Mesothelial cell of epicardium (in vitro differentiated cells): Measurements from ENCODE around the gene KRTAP10-8. TPM values are rescaled to one million over a fixed set of nuclear protein-coding genes. Genes with fewer than 3 reads are reported as not detected.
"Not testable (repeated sequence)": the region's sequence is repeated elsewhere in the genome, so short reads cannot be mapped to it uniquely, and the experiment has no call there.

Experiments used
- DNase-seq, 2 experiments: peaks; one replicate each; pipeline ENCODE4 v3.0.0; 2021; ENCODE audit warnings: low spot score in 2 of 2; ENCODE audit not compliant: unreplicated experiment in 2 of 2
- H3K27ac Mint-ChIP-seq: 2 replicates; pipeline ENCODE4 v1.8.0; 2021; ENCODE audit warnings: mixed read lengths
- H3K27me3 Mint-ChIP-seq: 2 replicates; pipeline ENCODE4 v1.8.0; 2021; ENCODE audit warnings: low read depth, mixed read lengths
- H3K36me3 Mint-ChIP-seq: 2 replicates; pipeline ENCODE4 v1.8.0; 2021; ENCODE audit warnings: mixed read lengths
- H3K4me1 Mint-ChIP-seq: 2 replicates; pipeline ENCODE4 v1.8.0; 2021; ENCODE audit warnings: mixed read lengths
- H3K4me3 Mint-ChIP-seq: 2 replicates; pipeline ENCODE4 v1.8.0; 2021; ENCODE audit warnings: mild to moderate bottlenecking, moderate library complexity, mixed read lengths
- H3K9me3 Mint-ChIP-seq: 2 replicates; pipeline ENCODE4 v1.8.0; 2021; ENCODE audit warnings: mixed read lengths
- total RNA-seq: library from RNA; stranded (reverse); gene quantifications from 3 replicates; pipeline ENCODE4 v1.2.1, GENCODE V29; 2021
- TF ChIP-seq, protein P1 (sequence below): fragments of 200-600 bp; sonication (generic); IDR thresholded peaks from one replicate; pipeline ENCODE4 v1.5.0; 2021; ENCODE audit warnings: antibody characterized with exemption; ENCODE audit not compliant: unreplicated experiment

KRTAP10-8 gene
- total RNA-seq, 1 donor from 2014 or later: not detected

DNA sequence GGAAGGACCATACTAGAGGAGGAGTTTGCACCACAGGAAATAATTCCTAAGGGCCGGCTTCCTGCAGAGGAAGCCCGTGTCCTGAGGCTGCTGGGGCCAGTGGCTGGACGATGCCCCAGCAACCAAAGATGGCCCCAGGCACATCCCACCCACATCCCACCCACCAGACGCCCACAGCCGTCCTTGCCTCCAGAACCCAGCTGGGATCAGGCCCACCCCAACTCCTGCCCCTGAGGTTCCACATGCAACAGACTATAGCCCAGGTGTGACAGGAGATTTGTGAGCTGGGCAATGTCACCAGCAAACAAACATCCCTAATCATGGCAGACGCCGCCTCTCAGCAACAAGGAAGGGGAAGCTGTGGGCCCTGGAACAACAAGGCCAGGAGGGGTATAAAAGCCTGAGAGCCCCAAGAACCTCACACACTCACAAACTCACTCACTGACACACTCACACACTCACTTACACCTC is 14.8 kb downstream of the KRTAP10-8 start, which contains the start of gene KRTAP10-9:
Gene KRTAP10-9, plus strand, starts transcription at position 421 of the 471 bp plus-strand sequence. CDS start 79 bp downstream, outside the sequence.
- TF ChIP-seq, protein P1, sequence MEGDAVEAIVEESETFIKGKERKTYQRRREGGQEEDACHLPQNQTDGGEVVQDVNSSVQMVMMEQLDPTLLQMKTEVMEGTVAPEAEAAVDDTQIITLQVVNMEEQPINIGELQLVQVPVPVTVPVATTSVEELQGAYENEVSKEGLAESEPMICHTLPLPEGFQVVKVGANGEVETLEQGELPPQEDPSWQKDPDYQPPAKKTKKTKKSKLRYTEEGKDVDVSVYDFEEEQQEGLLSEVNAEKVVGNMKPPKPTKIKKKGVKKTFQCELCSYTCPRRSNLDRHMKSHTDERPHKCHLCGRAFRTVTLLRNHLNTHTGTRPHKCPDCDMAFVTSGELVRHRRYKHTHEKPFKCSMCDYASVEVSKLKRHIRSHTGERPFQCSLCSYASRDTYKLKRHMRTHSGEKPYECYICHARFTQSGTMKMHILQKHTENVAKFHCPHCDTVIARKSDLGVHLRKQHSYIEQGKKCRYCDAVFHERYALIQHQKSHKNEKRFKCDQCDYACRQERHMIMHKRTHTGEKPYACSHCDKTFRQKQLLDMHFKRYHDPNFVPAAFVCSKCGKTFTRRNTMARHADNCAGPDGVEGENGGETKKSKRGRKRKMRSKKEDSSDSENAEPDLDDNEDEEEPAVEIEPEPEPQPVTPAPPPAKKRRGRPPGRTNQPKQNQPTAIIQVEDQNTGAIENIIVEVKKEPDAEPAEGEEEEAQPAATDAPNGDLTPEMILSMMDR: no peak
- H3K27ac Mint-ChIP-seq: no peak within 1 kb of the TSS
- H3K4me3 Mint-ChIP-seq: no peak within 1 kb of the TSS
- peaks cover 47% of the 10 kb centered on the region for H3K9me3 Mint-ChIP-seq
- no peak for DNase-seq
- H3K27me3 Mint-ChIP-seq: no peaks in the 10 kb centered on the region
- no peaks in the 10 kb centered on the region for H3K4me1 Mint-ChIP-seq
- no peaks in the 10 kb centered on the region for H3K36me3 Mint-ChIP-seq

DNA sequence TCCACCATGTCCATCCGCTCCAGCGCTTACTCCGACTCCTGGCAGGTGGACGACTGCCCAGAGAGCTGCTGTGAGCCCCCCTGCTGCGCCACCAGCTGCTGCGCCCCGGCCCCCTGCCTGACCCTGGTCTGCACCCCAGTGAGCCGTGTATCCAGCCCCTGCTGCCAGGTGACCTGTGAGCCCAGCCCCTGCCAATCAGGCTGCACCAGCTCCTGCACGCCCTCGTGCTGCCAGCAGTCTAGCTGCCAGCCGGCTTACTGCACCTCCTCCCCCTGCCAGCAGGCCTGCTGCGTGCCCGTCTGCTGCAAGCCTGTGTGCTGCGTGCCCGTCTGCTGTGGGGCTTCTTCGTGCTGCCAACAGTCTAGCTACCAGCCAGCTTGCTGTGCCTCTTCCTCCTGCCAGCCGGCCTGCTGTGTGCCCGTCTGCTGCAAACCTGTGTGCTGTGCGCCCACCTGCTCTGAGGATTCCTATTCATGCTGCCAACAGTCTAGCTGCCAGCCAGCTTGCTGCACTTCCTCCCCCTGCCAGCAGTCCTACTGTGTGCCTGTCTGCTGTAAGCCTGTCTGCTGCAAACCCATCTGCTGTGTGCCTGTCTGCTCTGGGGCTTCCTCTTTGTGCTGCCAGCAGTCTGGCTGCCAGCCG is 15.4 kb downstream of the KRTAP10-8 start:
- not testable (repeated sequence) for DNase-seq, H3K4me1 Mint-ChIP-seq, H3K27me3 Mint-ChIP-seq, H3K4me3 Mint-ChIP-seq, H3K36me3 Mint-ChIP-seq, H3K27ac Mint-ChIP-seq
- peaks cover 50% of the 10 kb centered on the region for H3K9me3 Mint-ChIP-seq

DNA sequence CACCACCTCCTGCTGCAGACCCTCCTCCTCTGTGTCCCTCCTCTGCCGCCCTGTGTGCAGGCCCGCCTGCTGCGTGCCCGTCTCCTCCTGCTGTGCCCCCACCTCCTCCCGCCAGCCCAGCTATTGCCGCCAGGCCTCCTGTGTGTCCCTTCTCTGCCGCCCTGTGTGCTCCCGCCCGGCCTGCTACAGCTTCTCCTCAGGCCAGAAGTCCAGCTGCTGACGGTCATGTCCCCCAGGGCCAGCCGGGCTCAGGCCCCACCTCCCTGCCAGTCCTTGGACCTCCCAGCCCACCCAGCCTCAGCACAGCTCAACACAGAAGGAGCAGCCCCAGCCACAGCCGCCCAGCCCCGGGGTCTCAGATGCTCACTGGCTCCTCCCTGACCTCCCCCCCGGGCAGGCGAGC is 16.0 kb downstream of the KRTAP10-8 start:
- not testable (repeated sequence) for DNase-seq, H3K36me3 Mint-ChIP-seq, H3K4me1 Mint-ChIP-seq, H3K4me3 Mint-ChIP-seq, H3K27ac Mint-ChIP-seq, H3K27me3 Mint-ChIP-seq
- peaks cover 45% of the 10 kb centered on the region for H3K9me3 Mint-ChIP-seq

DNA sequence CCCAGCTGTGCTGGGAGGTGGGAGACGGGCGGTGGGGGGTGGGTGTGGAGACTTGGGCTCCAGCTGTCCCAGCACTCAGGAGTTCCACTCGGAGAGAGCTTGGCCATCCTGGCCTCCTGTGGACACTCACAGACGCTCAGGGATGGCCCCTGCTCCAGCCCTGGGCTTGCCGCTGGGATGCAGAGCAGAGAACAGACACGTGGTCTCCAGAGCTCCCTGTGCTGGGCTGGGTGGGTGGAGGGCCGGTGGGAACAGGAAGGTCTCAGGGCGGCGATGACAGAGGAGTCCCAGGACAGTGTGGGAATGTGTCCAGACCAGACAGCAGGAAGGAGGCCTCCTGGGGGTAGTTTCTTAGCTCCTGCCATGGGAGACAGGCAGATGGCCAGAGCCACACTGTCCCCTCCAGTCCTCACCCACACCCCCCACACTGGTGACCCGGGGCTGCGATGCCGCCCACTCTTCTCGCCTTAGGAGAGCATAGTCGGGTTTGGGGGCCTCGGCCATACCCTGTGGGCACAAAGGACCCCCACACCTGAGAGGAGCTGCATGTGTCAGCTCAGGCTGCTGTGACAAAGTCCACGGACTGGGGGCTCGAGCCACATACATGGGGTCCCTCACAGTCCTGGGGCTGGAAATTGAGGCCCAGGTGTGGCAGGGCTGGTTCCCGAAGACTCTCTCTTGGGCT is 17.0 kb downstream of the KRTAP10-8 start:
- Mint-ChIP-seq H3K36me3 (no peaks in the 10 kb centered on the region), H3K27ac (no peak overlapping the region), H3K4me1 (no peaks in the 10 kb centered on the region), H3K4me3 (no peak overlapping the region), H3K9me3 (peaks cover 45% of the 10 kb centered on the region), H3K27me3 (no peaks in the 10 kb centered on the region)
- DNase-seq: no peak
- TF ChIP-seq, protein P1: no peak

DNA sequence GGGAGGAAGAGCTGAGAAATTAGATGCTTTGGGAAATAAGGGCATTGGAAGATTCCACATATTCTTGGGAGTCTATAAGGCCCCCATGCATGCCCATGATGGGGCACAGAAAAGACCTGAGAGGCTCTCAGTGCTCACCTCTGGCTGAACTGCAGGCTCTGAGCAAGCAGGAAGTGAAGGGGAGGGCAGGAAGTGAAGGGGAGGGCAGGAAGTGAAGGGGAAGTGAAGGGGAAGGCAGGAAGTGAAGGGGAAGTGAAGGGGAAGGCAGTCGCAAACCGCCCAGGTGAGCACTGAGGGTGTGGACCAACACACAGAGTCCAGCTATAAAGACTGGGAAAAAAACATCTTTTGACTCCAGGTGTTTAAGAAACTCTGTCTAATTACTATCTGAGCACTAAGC is 18.6 kb downstream of the KRTAP10-8 start:
- no peak overlapping the region for H3K4me3 Mint-ChIP-seq
- no peaks in the 10 kb centered on the region for H3K36me3 Mint-ChIP-seq
- H3K9me3 Mint-ChIP-seq: peaks cover 41% of the 10 kb centered on the region
- H3K27me3 Mint-ChIP-seq: no peaks in the 10 kb centered on the region
- H3K27ac Mint-ChIP-seq: no peak overlapping the region
- TF ChIP-seq, protein P1: no peak
- no peaks in the 10 kb centered on the region for H3K4me1 Mint-ChIP-seq
- no peak for DNase-seq

DNA sequence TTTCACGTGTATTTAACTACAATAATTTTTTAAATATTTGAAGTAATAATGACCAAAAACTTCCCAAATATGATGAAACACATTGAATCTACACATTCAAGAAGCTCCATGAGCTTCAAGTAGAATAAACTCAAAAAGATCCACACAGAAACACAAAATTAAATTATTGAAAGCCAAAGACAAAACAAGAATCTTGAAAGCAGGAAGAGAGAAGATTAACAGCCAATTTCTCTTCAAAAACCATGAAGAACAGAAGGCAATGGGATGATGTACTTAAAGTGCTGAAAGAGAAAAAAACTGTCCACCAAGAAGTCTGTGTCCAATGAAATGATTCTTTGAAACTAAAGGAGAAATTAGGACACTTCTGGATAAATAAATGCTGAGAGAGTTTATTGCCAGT is 20.2 kb downstream of the KRTAP10-8 start:
- no peak overlapping the region for H3K4me3 Mint-ChIP-seq
- TF ChIP-seq, protein P1: no peak

More for the DNA sequence above, 20.2 kb downstream of the KRTAP10-8 start:
- Mint-ChIP-seq H3K27ac (no peak overlapping the region), H3K4me1 (no peaks in the 10 kb centered on the region), H3K27me3 (no peaks in the 10 kb centered on the region), H3K36me3 (no peaks in the 10 kb centered on the region), H3K9me3 (peaks cover 41% of the 10 kb centered on the region)
- DNase-seq: no peak
